ENCODE data around the gene PHLDB1.
"Not testable (repeated sequence)": the region's sequence is repeated elsewhere in the genome, so short reads cannot be mapped to it uniquely, and the experiment has no call there.

The PHLDB1 gene

DNA sequence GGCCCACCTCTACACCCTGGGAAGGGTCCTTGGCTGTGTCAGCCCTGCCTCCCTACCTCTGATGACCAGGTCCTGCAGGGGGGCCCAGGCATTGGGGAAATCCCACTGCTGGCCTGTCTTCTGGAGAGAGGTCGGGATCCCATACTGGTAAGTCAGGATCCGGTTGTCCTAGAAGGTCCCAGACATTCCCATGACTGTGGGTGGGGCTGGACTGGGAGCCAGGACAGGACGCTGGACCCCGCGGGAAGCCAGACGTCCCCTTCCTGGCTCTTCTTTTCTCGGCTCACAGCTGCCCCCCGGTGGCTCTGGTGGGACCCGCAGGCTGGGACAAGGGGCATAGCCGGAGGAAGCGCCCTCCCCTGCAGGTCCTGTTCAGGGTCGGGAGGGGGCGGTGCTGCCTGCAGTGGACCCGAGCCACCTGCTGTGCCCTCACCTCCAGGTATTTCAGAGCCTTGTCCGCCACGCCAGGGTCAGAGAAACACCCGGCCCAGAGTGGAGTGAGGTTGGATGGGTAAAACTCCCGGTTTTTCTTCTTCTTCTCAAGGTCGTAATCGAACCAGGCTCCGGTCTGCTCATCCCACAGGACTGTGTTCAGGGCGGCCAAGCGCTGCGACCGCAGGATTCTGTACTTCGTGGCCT is 52.0 kb downstream of the PHLDB1 start:
- DNase-seq (ENCODE audit: low read depth), result peak; percentile 72

DNA sequence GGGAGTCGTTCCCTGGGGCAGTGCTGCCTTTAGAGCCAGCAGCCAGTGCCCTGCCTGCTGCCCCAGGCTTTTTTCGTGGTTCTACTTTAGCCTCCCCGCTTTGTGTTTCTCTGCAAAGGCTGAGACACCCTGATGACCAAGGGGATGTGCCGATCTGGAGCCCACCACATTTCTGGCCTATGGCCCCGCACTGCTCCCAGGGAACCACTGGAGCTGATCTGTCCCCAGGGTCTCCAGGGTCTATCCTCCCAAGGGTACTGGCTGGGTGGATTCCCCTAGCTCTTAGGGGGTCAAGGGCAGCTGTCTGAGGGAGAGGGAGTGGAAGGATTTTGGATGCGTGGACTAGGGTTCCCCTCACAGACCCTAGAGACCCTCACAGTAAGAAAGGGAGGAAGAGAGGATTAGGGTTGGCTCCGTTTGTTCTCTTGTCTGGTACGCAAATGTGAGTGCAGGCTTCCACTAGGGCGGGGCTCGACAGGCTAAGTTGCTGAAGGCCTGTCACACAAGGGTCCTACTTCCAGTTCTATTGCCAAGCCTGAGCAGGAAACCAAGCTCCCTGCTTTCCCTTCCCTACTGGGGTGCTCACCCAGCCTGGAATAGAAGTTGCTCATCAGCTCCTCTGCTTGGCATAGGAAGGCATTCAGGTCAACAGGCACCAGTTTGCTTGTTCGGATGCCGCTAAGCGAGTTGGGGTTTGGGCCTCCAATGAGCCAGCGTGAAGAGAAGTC is 52.7 kb downstream of the PHLDB1 start:
- no peak for DNase-seq (ENCODE audit: low read depth)

DNA sequence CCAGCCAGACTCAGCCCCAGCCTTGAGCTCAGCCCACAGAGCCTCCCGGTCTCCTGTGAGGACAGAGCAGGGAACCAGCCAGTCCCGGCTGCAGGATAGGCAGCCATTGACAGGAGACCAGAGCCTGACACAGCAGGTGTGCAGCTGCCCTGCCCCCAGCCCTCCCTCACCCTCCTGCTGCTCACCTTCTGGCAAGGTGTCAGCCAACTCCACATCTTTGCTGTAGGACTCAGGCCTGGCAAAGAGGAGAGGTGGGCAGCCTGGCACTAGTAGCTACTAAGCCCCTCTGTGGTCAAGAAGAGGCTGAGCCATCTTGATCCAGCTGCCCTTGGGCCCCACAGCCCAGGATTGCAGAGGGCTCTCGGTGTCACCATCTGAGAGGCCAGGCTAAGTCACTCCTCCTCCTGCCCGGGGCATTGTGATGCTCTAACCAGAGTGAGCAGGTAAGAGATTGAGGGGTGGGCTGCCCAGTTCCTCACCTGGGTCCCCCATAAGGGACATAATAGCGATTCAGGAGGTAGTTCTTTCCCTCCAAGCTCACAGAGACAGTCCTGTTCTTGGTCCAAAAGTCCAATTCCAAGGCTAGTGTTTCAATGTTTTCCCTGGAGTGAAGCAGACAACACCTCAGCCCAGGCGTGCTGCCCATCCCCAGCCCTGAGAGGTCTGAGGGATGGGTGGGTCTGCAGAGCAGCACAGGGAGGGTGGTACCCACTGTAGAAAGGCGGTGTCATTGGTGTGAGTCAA is 53.4 kb downstream of the PHLDB1 start:
- no peak for DNase-seq (ENCODE audit: low read depth)

DNA sequence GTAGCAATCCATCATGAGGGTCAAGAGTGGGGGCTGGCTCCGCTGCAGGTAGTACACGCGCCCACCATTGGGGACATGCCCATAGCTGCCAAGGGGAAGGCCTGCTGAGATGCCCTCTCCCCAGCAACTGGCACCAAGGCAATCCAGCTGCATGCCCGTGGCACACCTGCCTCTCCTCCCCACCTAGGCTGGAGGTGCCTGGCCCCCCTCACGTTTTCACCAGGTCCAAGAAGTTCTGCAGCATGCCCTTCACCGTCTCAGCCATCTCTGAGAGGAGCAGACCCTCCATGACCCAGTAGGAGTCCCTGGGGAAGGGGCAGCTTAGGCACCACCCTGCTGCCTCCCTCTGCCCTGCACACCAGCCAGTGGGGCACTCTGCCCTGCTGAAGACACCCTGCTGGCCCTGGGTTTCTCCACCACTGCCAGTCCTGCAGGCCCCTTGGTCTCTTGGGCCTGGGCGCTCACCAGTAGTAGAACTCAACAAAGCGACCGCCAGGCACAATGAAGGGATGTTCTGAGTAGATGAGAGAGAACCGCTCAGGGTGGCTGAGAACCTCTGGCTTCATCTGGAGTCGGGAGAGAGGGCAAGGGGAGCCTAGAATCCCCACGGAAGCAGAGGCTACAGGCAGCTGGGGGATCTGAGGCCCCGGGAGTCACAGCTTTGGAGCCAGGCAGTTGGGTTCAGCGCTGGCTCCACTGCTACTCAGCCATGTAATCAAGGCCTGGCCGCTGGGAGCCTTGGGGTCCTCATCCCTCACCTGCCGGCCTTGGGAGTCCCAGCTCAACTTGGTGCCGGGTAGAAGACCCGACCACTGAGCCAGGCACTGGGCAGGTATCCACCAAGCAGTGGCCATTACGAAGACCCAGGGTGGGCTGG is 54.2 kb downstream of the PHLDB1 start:
- no peak for DNase-seq (ENCODE audit: low read depth)

DNA sequence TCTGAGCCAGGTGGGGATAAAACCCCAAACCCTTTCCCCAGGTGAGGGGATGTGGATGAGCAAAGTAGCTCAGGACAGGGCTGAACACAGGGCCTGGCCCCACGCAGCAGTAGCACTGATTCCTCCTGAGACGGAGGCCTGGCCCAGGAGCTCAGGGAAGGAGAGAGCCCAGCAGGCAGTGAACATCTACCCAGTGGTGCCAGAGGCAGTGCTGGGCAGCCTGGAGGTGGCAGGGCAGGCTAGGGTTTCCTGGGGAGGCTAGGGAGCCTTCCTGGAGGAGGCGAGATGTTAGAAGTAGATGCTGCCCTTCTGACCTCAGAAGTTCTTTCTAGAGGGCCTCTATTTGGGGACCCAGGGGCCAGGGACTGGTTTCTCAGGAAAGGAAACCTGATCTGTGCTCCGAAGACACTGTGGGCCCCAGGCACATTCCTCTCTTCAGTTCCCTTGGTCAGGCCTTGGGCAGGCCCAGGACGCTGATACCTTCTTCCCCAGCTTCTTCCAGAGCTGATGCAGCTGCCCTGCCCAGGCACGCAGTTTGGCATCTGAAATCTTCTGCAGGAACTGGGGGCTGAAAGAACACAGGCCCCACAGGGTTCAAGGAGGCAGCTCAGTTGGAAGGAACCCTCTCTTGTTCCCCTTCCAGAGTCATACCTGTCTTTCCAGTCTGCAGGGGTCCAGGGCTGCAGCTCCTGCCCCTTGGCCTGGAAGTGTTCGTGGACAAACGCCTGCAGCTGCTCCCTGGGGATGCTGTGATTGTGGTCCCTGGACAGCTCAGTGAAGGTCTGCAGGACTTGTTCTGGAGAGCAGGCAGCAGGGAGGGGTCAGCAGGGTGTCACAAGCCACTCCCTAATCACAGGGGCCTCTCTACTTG is 55.2 kb downstream of the PHLDB1 start:
- DNase-seq (ENCODE audit: low read depth), result no peak

DNA sequence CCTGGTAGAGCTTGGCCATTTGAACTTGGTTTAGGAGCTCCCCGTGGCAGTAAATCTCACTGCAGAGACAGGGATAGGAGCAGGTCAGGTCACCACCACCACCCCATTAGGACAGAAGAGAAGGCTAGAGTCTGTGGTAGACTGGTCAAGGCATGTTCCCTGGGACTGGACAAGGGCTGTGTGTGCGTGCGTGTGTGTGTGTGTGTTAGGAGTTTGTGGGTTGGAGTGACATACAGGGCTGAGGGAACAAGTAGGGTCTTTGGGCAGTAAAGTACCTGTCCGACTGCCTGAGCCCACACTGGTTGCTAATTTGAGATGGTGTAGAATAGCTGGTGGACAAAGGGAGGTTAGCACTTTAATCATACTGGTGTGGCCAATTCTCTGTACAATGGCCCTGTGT is 56.0 kb downstream of the PHLDB1 start:
- DNase-seq (ENCODE audit: low read depth), result no peak

DNA sequence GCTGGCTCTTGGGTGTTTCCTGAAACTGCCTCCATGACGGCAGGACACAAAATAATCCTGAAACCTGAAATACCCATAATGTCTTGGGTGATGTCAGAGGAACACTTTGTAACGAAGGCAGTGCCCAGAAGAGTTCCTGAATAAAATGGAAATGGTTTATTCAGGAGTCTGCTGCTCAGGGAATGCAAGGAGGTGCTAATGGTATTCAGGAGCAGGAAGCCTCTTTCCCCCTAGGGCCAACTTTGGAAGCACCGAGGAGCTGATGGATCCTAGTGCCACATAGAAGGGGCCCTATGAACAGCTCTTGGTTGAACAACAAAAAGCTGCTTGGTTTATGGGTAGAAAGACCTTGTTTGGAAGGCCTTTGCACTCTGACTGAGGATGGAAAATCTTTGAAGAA is 56.5 kb downstream of the PHLDB1 start:
- no peak for DNase-seq (ENCODE audit: low read depth)

DNA sequence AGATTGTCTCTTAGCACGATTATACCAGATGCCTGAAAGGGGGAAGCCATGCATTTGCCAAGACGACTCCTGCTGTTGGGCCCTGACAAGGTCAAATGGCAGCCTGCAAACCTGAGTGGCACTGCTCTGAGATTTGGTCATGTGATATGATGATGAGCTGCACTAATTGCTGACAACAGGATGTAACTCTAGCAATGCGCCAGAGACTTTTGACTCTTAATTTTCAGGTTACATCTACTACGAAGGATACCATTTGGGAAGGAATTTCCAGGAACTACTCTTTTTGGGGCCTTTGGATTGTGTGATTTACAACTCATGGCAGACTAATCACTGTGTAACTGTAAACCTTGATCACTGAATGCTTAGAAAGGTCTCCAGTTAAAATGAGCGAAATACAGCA is 59.0 kb downstream of the PHLDB1 start:
- no peak for DNase-seq (ENCODE audit: low read depth)

DNA sequence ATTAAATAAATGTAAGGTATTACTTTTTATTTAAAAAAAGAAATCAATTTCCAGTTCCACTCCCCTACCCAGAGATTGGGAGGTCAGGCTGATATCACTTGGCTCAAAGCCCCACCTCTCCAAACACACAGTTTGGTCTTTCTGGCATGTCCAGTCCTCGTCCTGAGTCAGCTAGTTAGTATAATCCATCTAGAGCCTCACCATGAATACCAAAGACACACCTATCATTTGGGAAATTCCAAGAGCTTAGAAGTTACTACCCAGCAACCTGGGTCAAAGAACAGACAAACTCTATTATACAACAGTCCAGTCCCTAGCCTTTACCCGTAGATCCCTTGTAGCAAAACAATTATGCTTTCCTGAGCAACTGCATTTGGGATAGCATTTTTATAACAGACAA is 62.6 kb downstream of the PHLDB1 start:
- DNase-seq (ENCODE audit: low read depth), result no peak

DNA sequence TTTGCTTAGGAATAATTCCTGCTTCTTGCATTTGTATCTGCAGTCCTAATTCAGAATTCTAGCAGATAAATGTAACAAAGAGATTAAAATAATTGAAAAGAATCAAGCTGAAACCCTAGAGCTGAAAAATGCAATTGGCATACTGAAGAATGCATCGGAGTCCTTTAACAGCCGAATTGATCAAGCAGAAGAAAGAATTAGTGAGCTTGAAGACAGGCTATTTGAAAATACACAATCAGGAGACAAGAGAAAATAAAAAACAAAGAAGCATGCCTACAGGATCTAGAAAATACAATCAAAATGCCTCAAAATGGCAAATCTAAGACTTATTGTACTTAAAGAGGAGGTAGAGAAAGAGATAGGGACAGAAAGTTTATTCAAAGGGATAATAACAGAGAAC is 63.8 kb downstream of the PHLDB1 start:
- no peak for DNase-seq (ENCODE audit: low read depth)

DNA sequence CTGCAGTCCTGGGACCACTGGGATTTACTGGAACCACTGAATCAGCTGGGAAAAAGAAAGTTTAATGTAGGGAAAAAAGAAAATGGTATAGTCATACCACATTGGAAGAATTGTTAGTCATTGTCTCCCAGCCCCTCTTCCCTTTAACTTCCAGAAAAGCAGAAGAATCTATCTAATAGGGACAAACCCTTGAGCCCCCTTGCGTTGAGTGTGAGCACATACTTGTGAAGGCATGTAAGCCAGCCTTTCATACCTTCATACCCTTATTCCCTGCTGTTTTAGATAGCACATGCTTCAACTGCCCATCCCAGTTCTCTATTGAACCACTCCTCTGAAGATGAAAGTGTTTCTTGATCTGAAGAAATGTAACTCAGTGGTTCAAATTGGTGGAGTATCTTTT is 65.4 kb downstream of the PHLDB1 start:
- DNase-seq (ENCODE audit: low read depth), result no peak

DNA sequence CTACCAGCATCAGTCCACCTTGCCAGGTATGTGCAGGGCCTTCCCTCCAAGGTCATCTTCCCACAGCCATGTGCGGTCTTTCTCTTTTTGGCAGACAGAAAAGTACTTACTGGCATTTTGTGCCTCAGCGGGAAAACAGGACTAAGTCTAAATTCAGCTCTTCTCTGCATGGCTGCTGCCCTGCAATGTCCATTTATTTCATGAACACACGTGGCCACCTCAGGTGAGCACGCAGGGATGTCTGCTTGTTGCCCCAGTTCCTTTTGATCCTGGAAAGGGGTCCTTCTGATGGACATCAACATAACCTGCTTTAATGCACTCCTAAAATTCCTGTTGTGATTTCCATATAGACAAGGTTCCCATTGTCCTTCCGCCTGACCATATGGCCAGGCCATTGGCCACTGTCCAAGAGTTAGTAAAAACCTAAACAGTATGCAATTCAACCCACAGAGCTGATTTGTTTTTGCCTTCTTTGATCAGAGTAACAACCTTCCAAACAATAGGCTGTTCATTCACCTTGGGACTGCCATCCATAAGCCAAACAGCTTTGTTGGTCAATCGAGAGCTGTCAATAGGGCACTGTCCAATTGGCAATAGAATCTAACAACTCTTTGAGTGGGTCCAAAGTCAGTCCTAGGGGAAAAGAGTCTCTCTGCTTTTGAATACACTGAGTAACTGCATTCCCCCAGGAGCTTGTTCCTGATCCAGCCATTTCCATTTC is 66.1 kb downstream of the PHLDB1 start:
- DNase-seq (ENCODE audit: low read depth), result no peak

DNA sequence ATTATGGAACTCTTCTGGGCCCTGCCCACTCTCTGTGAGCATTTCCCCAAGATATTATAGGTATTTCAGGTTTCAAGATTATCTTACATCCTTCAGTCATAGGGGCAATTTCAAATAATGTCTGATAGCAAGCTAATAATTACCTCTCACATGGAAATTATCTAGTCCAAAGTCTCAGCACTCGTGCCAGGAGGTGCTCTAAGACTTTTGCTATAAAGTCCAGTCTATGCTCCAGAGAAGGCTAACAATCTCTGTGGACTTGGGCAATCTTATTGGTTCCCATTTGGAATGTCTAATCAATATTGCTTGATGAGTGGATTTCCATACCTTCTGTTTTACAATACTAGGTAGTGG is 66.6 kb downstream of the PHLDB1 start:
- DNase-seq (ENCODE audit: low read depth), result no peak

DNA sequence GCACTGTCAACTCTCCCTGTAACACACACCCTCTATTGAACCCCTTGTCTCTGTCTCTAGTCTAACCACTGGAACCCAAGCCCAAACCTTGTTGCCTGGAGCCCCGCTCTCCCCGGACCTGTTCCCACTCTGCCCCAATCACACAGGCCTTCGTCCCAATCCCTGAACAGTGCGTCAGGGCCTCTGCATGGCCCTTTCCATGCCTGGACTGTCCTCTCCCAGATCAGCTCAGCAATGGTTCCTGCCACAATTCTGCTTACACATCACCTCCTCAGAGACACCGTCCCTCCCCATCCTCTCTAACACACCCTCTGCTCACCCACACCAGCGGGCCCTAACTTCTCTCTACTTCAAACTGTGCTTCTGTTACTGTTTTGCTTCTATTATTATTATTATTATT is 70.6 kb downstream of the PHLDB1 start:
- no peak for DNase-seq (ENCODE audit: low read depth)

DNA sequence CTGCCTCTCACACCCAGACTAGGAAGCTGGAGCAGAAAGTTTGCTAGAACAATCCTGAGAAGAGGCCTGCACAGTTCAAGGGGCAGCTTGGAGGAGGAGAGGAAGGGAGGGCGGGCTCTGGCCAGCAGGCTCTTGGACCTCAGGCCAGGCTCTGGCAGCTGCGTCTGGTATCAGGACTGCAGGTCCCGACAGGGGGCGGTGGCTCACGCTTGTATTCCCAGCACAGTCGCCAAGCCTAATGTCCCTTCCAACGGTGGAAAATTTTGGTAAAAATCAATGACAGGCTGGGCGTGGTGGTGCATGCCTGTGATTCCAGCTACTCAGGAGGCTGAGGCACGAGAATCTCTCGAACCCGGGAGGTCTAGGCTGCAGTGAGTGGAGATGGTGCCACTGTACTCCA is 71.5 kb downstream of the PHLDB1 start:
- not testable (repeated sequence) for DNase-seq (ENCODE audit: low read depth)

DNA sequence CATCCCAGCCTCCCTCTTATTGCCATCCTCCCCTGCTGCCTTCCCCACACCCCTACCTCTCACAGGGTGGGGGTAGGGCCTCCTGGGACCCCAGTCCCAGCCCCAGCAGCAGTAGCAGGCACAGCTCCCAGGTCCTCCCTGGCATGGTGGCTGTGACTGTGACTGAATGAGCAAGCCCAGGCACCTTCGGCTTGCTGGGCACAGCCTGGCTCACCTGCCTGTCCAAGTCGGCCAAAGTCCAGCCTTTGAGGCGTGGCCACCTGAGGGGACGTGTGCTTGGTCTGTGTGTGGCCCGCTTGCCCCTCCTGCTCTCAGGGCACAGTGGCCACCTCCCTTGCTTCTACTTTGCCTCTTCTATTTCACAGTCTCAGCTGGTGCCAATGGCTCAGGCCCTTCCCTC is 72.1 kb downstream of the PHLDB1 start, which contains the start of gene TREH:
Gene TREH (minus strand): TSS at position 168 of the 400 bp plus-strand sequence. CDS start 23 bp downstream, at position 145.
- DNase-seq (ENCODE audit: low read depth), result no peak

DNA sequence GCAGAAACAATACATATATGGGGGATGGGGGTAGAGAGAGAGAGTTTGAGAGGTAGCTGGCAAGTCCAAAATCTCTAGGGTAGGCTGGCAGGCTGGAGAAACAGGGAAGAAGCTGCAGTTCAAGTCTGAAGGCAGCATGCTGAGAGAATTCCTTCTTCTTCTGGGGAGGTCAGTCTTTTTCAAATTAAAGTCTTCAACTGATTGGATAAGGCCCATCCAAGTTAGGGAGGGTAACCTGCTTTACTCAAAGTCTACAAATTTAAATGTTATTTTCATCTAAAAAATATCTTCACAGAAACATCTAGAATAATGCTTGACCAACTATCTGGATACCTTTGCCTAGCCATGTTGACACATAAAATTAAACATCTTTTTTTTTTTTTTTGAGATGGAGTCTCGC is 75.0 kb downstream of the PHLDB1 start:
- DNase-seq (ENCODE audit: low read depth), result no peak

DNA sequence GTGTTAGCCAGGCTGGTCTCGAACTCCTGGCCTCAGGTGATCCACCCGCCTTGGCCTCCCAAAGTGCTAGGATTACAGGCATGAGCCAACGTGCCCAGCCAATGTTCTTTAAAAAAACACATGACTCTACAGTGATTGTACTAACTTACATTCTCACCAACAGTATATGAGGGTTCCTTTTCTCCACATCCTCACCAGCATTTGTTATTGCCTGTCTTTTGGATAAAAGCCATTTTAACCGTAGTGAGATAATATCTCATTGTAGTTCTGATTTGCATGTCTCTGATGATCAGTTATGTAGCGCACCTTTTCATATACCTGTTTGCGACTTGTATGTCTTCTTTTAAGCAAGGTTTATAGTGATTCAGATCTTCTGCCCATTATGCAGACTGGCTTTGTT is 75.5 kb downstream of the PHLDB1 start:
- not testable (repeated sequence) for DNase-seq (ENCODE audit: low read depth)

DNA sequence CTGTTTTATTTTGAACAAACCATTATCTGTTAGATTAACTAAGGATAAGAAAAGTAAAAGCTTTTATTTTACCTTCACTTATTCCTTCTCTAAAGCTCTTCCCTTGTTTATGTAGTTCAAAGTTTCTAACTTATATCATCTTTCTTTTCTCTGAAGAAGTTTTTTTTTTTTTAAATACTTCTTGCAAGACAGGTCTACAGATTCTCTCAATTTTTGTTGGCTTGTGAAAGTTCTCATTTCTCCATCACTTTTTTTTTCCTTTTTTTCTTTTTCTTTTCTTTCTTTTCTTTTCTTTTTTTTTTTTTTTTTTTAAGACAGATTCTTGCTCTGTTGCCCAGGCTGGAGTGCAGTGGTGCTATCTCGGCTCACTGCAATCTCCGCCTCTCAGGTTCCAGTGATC is 76.8 kb downstream of the PHLDB1 start:
- no peak for DNase-seq (ENCODE audit: low read depth)

DNA sequence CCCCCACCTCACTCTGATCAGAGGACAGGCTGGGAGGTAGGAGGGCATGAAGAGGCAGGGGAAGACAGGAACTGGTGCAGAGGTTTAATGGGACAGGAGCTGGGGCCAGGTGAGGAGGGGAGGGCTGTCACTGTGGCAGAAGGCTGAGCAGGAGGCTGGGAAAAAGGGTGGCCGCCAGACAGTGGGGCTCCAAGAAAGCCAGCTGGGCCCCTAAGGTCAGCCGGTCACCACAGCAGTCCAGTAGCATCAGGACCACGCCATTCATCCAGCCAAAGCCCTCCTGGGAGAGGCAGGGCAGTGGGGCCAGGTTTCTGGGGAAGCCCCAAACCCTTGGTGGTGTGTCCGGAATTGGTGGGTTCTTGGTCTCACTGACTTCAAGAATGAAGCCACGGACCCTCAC is 80.5 kb downstream of the PHLDB1 start:
- DNase-seq (ENCODE audit: low read depth), result no peak

DNA sequence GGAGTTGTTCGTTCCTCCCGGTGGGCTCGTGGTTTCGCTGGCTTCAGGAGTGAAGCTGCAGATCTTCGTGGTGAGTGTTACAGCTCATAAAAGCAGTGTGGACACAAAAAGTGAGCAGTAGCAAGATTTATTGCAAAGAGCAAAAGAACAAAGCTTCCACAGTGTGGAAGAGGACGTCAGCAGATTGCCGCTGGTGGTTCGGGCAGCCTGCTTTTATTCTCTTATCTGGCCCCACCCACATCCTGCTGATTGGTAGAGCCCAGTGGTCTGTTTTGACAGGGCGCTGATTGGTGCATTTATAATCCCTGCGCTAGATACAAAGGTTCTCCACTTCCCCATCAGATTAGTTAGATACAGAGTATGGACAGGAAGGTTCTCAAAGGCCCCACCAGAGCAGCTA is 80.9 kb downstream of the PHLDB1 start:
- not testable (repeated sequence) for DNase-seq (ENCODE audit: low read depth)
